ENCODE measurements around the gene ATF7IP. TPM values are rescaled to one million over a fixed set of nuclear protein-coding genes. Genes with fewer than 3 reads are reported as not detected.
"Not testable (repeated sequence)": the region's sequence is repeated elsewhere in the genome, so short reads cannot be mapped to it uniquely, and the experiment has no call there.

The ATF7IP gene
- total and polyA plus RNA-seq, 2 experiments from 2014 or later = 42.8 to 100 TPM

DNA sequence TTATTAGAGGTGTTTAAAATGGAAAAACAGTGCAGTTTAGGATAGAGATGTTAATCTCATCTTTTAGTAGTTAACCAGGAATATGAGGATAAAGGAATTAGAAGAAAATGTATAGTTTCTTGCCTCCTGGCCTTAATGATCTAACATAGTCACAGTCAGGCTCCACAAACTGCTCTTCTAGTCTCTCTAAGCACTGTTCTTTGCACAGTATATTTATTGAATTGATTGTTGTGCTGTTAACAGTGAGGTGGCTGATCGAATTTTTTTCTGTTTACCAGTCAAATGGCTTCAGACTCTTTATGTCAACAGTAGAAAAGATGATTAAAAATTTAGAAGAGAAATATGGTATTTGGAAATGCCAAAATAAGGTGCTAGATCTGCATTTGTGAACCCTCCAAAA, 37.8 kb downstream of the ATF7IP start:
- H3K27ac ChIP-seq = peak overlapping the region; percentile 22
- no peaks in the 10 kb centered on the region for H3K36me3 ChIP-seq
- DNase-seq (ENCODE audit: low read depth in 1 of 2, low spot score in 1 of 2) = no peak
- no peaks in the 10 kb centered on the region for H3K27me3 ChIP-seq
- peaks cover 16% of the 10 kb centered on the region for H3K4me1 ChIP-seq (ENCODE audit: low read depth)
- H3K9me3 ChIP-seq (ENCODE audit: low read depth) = no peaks in the 10 kb centered on the region
- H3K4me3 ChIP-seq = no peak overlapping the region
- TF ChIP-seq, protein P1, sequence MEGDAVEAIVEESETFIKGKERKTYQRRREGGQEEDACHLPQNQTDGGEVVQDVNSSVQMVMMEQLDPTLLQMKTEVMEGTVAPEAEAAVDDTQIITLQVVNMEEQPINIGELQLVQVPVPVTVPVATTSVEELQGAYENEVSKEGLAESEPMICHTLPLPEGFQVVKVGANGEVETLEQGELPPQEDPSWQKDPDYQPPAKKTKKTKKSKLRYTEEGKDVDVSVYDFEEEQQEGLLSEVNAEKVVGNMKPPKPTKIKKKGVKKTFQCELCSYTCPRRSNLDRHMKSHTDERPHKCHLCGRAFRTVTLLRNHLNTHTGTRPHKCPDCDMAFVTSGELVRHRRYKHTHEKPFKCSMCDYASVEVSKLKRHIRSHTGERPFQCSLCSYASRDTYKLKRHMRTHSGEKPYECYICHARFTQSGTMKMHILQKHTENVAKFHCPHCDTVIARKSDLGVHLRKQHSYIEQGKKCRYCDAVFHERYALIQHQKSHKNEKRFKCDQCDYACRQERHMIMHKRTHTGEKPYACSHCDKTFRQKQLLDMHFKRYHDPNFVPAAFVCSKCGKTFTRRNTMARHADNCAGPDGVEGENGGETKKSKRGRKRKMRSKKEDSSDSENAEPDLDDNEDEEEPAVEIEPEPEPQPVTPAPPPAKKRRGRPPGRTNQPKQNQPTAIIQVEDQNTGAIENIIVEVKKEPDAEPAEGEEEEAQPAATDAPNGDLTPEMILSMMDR (IDR thresholded peaks at IDR 0.05; ENCODE audit: low read depth, low read length) = no peak

DNA sequence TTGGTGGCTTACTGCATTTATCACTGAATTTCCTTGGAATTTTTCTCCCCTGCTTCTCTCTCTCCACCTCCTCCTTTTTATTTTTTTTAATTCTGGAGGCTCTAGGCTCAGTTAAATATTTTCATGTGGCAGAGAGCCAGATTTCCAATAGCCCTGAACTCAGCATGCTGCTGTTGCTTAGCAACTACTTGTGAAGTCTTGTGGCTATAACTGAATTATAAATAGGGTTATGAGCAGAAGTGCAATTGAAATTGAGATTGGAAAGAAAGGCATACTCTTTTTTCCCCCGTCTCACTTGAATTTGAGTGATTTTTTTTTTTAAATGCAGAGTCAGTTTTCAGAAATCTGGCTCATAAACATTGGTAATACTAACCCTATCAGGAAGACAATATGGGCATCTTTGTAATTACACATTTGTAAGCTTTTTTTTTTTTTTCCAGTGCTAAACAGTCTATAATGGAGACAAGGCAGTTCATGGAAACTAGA, 38.3 kb downstream of the ATF7IP start:
- Histone ChIP-seq H3K9me3 (ENCODE audit: low read depth) (no peaks in the 10 kb centered on the region), H3K27me3 (no peaks in the 10 kb centered on the region), H3K36me3 (no peaks in the 10 kb centered on the region), H3K4me3 (no peak overlapping the region), H3K27ac (no peak overlapping the region), H3K4me1 (ENCODE audit: low read depth) (peaks cover 16% of the 10 kb centered on the region)
- peak; percentile 69 to 92 for DNase-seq (ENCODE audit: low read depth in 1 of 2, low spot score in 1 of 2)
- TF ChIP-seq, protein P1 (IDR thresholded peaks at IDR 0.05; ENCODE audit: low read depth, low read length) = no peak

DNA sequence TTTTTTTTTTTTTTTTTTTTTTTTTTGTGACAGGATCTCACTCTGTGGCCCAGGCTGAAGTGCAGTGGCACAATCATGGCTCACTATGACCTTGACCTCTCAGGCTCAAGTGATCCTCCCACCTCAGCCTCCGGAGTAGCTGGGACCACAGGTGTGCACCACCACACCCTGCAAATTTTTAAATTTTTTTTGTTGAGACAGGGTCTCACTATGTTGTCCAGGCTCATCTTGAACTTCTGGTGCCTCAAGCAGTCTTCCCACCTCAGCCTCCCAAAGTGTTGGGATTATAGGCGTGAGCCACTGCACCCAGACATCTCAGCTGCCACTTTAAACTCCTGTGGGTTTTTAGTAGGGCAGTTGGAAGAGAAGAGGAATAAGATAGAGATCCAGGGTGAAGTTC, 39.9 kb downstream of the ATF7IP start:
- H3K4me1 ChIP-seq (ENCODE audit: low read depth) = peaks cover 16% of the 10 kb centered on the region
- not testable (repeated sequence) for DNase-seq (ENCODE audit: low read depth in 1 of 2, low spot score in 1 of 2); H3K27ac ChIP-seq; H3K4me3 ChIP-seq; H3K27me3 ChIP-seq; H3K36me3 ChIP-seq; H3K9me3 ChIP-seq (ENCODE audit: low read depth)

- Histone ChIP-seq H3K4me1 (ENCODE audit: low read depth) (peaks cover 11% of the 10 kb centered on the region), H3K27ac (no peak overlapping the region), H3K36me3 (no peaks in the 10 kb centered on the region), H3K27me3 (no peaks in the 10 kb centered on the region), H3K4me3 (no peak overlapping the region), H3K9me3 (ENCODE audit: low read depth) (no peaks in the 10 kb centered on the region)
- TF ChIP-seq, protein P1 (IDR thresholded peaks at IDR 0.05; ENCODE audit: low read depth, low read length) = no peak
- peak; percentile 33 to 53 for DNase-seq (ENCODE audit: low read depth in 1 of 2, low spot score in 1 of 2)
Observed at GRCh38 chr12:14408208-14408607, 42.7 kb downstream of the ATF7IP start.

GRCh38 chr12:14410177-14410576, 44.7 kb downstream of the ATF7IP start:
- DNase-seq (ENCODE audit: low read depth in 1 of 2, low spot score in 1 of 2) = peak in 1 of 2 donors; percentile 75
- Histone ChIP-seq H3K4me3 (no peak overlapping the region), H3K36me3 (no peaks in the 10 kb centered on the region), H3K4me1 (ENCODE audit: low read depth) (peaks cover 9% of the 10 kb centered on the region), H3K9me3 (ENCODE audit: low read depth) (no peaks in the 10 kb centered on the region), H3K27me3 (no peaks in the 10 kb centered on the region), H3K27ac (no peak overlapping the region)
- TF ChIP-seq, protein P1 (IDR thresholded peaks at IDR 0.05; ENCODE audit: low read depth, low read length) = no peak

DNA sequence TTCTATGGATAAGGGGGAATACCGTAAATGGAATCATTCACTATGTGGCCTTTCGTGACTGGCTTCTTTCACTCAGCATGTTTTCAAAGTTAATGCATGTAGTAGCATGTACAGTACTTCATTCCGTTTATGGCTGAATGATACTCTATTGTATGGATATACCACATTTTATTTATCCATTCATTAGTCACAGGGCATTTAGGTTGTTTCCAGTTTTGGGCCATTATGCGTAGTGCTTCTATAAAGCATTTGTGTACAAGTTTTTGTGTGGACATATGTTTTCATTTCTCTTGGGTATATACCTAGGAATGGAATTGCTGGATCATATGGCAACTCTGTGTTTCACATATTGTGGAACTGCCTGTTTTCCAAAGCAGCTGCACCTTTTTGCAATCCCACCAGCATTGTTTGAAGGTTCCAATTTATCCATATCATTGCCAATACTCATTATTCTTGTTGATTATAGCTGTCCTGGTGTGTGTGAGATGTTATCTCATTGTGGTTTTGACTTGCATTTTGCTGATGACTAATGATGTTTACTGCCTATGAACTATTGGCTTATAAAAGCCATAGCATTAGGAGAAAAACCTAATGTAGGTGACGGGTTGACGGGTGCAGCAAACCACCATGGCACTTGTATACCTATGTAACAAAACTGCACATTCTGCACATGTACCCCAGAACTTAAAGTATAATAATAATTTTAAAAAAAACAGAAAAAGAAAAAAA, 45.5 kb downstream of the ATF7IP start:
- Histone ChIP-seq H3K9me3 (ENCODE audit: low read depth) (no peaks in the 10 kb centered on the region), H3K4me1 (ENCODE audit: low read depth) (peaks cover 14% of the 10 kb centered on the region), H3K27me3 (no peaks in the 10 kb centered on the region), H3K27ac (no peak overlapping the region), H3K36me3 (no peaks in the 10 kb centered on the region), H3K4me3 (no peak overlapping the region)
- peak in 1 of 2 donors; percentile 29 for DNase-seq (ENCODE audit: low read depth in 1 of 2, low spot score in 1 of 2)
- TF ChIP-seq, protein P1 (IDR thresholded peaks at IDR 0.05; ENCODE audit: low read depth, low read length) = no peak

Data from cardiac muscle cell (in vitro differentiated cells and primary cell).